Bronchial epithelial cell (primary cell): ENCODE measurements around the gene GIPC2. TPM values are rescaled to one million over a fixed set of nuclear protein-coding genes. Genes with fewer than 3 reads are reported as not detected.
"Not testable (repeated sequence)": the region's sequence is repeated elsewhere in the genome, so short reads cannot be mapped to it uniquely, and the experiment has no call there.

Source experiments
- DNase-seq: peaks from one replicate; pipeline ENCODE4 v3.0.0-alpha.2; 2010; ENCODE audit warnings: low read depth
- FAIRE-seq: peaks from 2 replicates; lab custom pipeline; 2011; peaks lifted over from hg19 to GRCh38; lab: Jason Lieb, UNC
- H3K27me3 ChIP-seq: 2 replicates; pipeline ENCODE4 v1.5.1; 2011; ENCODE audit warnings: low read length; ENCODE audit not compliant: control insufficient read depth, insufficient read depth
- H3K36me3 ChIP-seq: 2 replicates; pipeline ENCODE4 v1.5.1; 2011; ENCODE audit warnings: low read length; ENCODE audit not compliant: control insufficient read depth, insufficient read depth
- H3K4me3 ChIP-seq: 2 replicates; pipeline ENCODE4 v1.5.1; 2011; ENCODE audit warnings: mild to moderate bottlenecking, low read depth, low read length, control low read depth
- CTCF ChIP-seq: IDR thresholded peaks from 2 replicates; pipeline ENCODE4 v1.5.1; 2011; ENCODE audit warnings: mild to moderate bottlenecking, moderate library complexity, low read length, control low read depth, inconsistent platforms; ENCODE audit not compliant: insufficient read depth, severe bottlenecking
- total RNA-seq: library from RNA; depleted of rRNA; stranded (reverse); fragments of >200 nt; gene quantifications from 2 replicates; pipeline ENCODE4 v1.2.1, GENCODE V29; 2014

GIPC2 gene
- total RNA-seq, result 0.38 and 1.1 TPM in 2 replicates

- FAIRE-seq (no peak), DNase-seq (no peak)
- TF ChIP-seq CTCF, result no peak
- Histone ChIP-seq H3K4me3 (peak within 1 kb of the TSS; percentile 44), H3K36me3 (no peaks in the 10 kb centered on the region), H3K27me3 (no peaks in the 10 kb centered on the region)
Measured at GRCh38 chr1:78045926-78046778, at the start of gene GIPC2. Gene GIPC2 (plus strand): TSS chr1:78045966. CDS start chr1:78046095, 129 bp downstream.

- no peak for TF ChIP-seq CTCF
- FAIRE-seq (no peak), DNase-seq (no peak)
- no peak overlapping the region for H3K4me3 ChIP-seq
- no peaks in the 10 kb centered on the region for H3K27me3 ChIP-seq
- peaks cover 2% of the 10 kb centered on the region for H3K36me3 ChIP-seq
Measured at GRCh38 chr1:77996734-77997133, 49.0 kb upstream of the GIPC2 start.

- not testable (repeated sequence) for H3K27me3 ChIP-seq, H3K4me3 ChIP-seq, DNase-seq, FAIRE-seq, H3K36me3 ChIP-seq
Measured at GRCh38 chr1:78000536-78000935, 45.2 kb upstream of the GIPC2 start.

- FAIRE-seq (no peak), DNase-seq (peak; percentile 44)
- Histone ChIP-seq H3K36me3 (no peaks in the 10 kb centered on the region), H3K4me3 (no peak overlapping the region), H3K27me3 (no peaks in the 10 kb centered on the region)
- no peak for TF ChIP-seq CTCF
Measured at GRCh38 chr1:78003070-78003746, 42.6 kb upstream of the GIPC2 start.

- TF ChIP-seq CTCF, result no peak
- FAIRE-seq, result no peak
- Histone ChIP-seq H3K36me3 (no peaks in the 10 kb centered on the region), H3K27me3 (no peaks in the 10 kb centered on the region), H3K4me3 (peak overlapping the region; percentile 45)
- peak; percentile 80 for DNase-seq
Measured at GRCh38 chr1:78003882-78004718, 41.7 kb upstream of the GIPC2 start.
